ENCODE results near the gene SLC6A5. TPM values are rescaled to one million over a fixed set of nuclear protein-coding genes. Genes with fewer than 3 reads are reported as not detected.

Gene SLC6A5
- total and polyA plus RNA-seq, 2 of the 4 experiments (the other 2 are of a cell fraction), result not detected

- H2BK20ac ChIP-seq (ENCODE audit: low read depth, low read length), result no peak overlapping the region
- H3K36me3 ChIP-seq (ENCODE audit: control insufficient read depth, insufficient read depth, low read length), result no peaks in the 10 kb centered on the region
- H3K23ac ChIP-seq (ENCODE audit: low read depth, low read length), result no peak overlapping the region
- DNase-seq (no peak), ATAC-seq (ENCODE audit: low read depth) (no peak)
- H3K56ac ChIP-seq (ENCODE audit: extremely low read depth, insufficient read depth, low read length), result no peak overlapping the region
- dilution Hi-C loops (cut with HindIII; ENCODE audit: low sequenced_read_pairs, unreplicated experiment) (no loop called here), in situ Hi-C loops (cut with MboI; ENCODE audit: low sequenced_read_pairs) (loop anchor here (25.0 kb wide), 1 partner anchor 674 kb away; no protein-coding TSS in a partner anchor), intact Hi-C loops (cut with micrococcal nuclease) (loop anchor here (2.0 to 10.0 kb wide), 2 partner anchors 225 to 667 kb away; partner anchors contain the start of gene PRMT3)
- POLR2A ChIA-PET (ENCODE audit: unreplicated experiment), result no interaction called here
- H3K27me3 ChIP-seq (ENCODE audit: control insufficient read depth, insufficient read depth, low read length), result peaks cover 10% of the 10 kb centered on the region
- no peak overlapping the region for H3K9ac ChIP-seq (ENCODE audit: low read depth, low read length)
- no peak overlapping the region for H2BK5ac ChIP-seq (ENCODE audit: low read depth, low read length, poor library complexity, severe bottlenecking)
- H3K9me3 ChIP-seq (ENCODE audit: control insufficient read depth, insufficient read depth, low read length), result no peaks in the 10 kb centered on the region
- no peak overlapping the region for H3K4me2 ChIP-seq (ENCODE audit: low read depth, low read length)
- H4K20me1 ChIP-seq (ENCODE audit: insufficient read depth, low read length), result no peaks in the 10 kb centered on the region
- H2AK9ac ChIP-seq (replicated peaks; ENCODE audit: low read depth, low read length, poor library complexity), result no peak overlapping the region
- no peak overlapping the region for H4K8ac ChIP-seq (ENCODE audit: low read depth in 2 of 2, low read length in 2 of 2)
- no peak overlapping the region for H2BK15ac ChIP-seq (ENCODE audit: low read depth, low read length)
- CTCF ChIA-PET, result interaction anchor here (2.4 kb wide), 1 partner anchor 214 kb away, joined by 15 read pairs; no protein-coding TSS in a partner anchor
- H3K4me1 ChIP-seq (ENCODE audit: control insufficient read depth, insufficient read depth, low read length), result no peaks in the 10 kb centered on the region
- H3K79me1 ChIP-seq (ENCODE audit: low read depth in 1 of 2, low read length in 2 of 2), result no peaks in the 10 kb centered on the region
- no peak overlapping the region for H3K14ac ChIP-seq (replicated peaks; ENCODE audit: low read depth, low read length)
- H2AFZ ChIP-seq (replicated peaks; ENCODE audit: low read length, poor library complexity), result no peak overlapping the region
- TF ChIP-seq MXI1 (IDR thresholded peaks at IDR 0.05; ENCODE audit: borderline replicate concordance, low read depth, low read length) (no peak), RFX5 (IDR thresholded peaks at IDR 0.05; ENCODE audit: low read depth, low read length) (no peak), MAFK (IDR thresholded peaks at IDR 0.05; ENCODE audit: low read depth, low read length) (no peak), ELK1 (IDR thresholded peaks at IDR 0.05; ENCODE audit: borderline replicate concordance, low read depth, low read length) (no peak), RAD21 (IDR thresholded peaks at IDR 0.05; ENCODE audit: low read length) (no peak)
- H4K91ac ChIP-seq (ENCODE audit: insufficient read depth, low read depth, low read length), result no peak overlapping the region
- H3K27ac ChIP-seq (ENCODE audit: insufficient read depth, low read length), result no peak overlapping the region
- H2BK120ac ChIP-seq (ENCODE audit: low read depth, low read length), result no peak overlapping the region
- H3K9me1 ChIP-seq (ENCODE audit: insufficient read depth, low read length), result no peaks in the 10 kb centered on the region
- BruUV-seq (replicated peaks), result no TSS peak
- no peak overlapping the region for H2AK5ac ChIP-seq (ENCODE audit: low read depth, low read length)
- H4K5ac ChIP-seq (ENCODE audit: low read depth, low read length), result no peak overlapping the region
- H3K4me3 ChIP-seq (ENCODE audit: insufficient read depth, low read depth, low read length), result no peak overlapping the region
- no CpG with 5 or more reads among the region's 2 CpGs for WGBS, 2 experiments (ENCODE audit: extremely low coverage in 2 of 2, insufficient read length in 1 of 2)
- no peak overlapping the region for H3K4ac ChIP-seq (ENCODE audit: low read depth, low read length)
- no peak overlapping the region for H3K18ac ChIP-seq (ENCODE audit: low read depth, low read length)
Measured at GRCh38 chr11:20611445-20611844, 12.0 kb downstream of the SLC6A5 start.

All from IMR-90 (cell line).